Activated naive CD4-positive, alpha-beta T cell treated with anti-CD3 and anti-CD28 coated beads, Interleukin-2, amount 50 U/mL, for 72 hours (primary cell): Measurements from ENCODE around the gene BCL11B. TPM values are rescaled to one million over a fixed set of nuclear protein-coding genes. Genes with fewer than 3 reads are reported as not detected.

Experiments
- ATAC-seq, 2 donors: fragments of 150-1000 bp; cut with Tn5 transposase; 2 replicates each; pipeline ENCODE4 v1.10.0; 2021; ENCODE audit warnings: mild to moderate bottlenecking in 2 of 2, moderate library complexity in 2 of 2
- DNase-seq, 2 donors: peaks; one replicate each; pipeline ENCODE4 v3.0.0; 2021 to 2022; ENCODE audit warnings: low spot score in 2 of 2
- H3K27ac Mint-ChIP-seq, 2 donors: one replicate each; pipeline ENCODE4 v1.8.0; 2022; ENCODE audit warnings: mild to moderate bottlenecking in 2 of 2, mixed read lengths in 2 of 2
- H3K36me3 Mint-ChIP-seq, 2 donors: one replicate each; pipeline ENCODE4 v1.8.0; 2022; ENCODE audit warnings: mixed read lengths in 2 of 2
- H3K9me3 Mint-ChIP-seq, 2 donors: one replicate each; pipeline ENCODE4 v1.8.0; 2022; ENCODE audit warnings: mixed read lengths in 2 of 2
- total RNA-seq, 2 donors: library from RNA; stranded (reverse); gene quantifications; one replicate each; pipeline ENCODE4 v1.2.3, GENCODE V29; 2022

Gene BCL11B
- total RNA-seq, 2 donors from 2014 or later, result 57.8 to 65.7 TPM

DNA sequence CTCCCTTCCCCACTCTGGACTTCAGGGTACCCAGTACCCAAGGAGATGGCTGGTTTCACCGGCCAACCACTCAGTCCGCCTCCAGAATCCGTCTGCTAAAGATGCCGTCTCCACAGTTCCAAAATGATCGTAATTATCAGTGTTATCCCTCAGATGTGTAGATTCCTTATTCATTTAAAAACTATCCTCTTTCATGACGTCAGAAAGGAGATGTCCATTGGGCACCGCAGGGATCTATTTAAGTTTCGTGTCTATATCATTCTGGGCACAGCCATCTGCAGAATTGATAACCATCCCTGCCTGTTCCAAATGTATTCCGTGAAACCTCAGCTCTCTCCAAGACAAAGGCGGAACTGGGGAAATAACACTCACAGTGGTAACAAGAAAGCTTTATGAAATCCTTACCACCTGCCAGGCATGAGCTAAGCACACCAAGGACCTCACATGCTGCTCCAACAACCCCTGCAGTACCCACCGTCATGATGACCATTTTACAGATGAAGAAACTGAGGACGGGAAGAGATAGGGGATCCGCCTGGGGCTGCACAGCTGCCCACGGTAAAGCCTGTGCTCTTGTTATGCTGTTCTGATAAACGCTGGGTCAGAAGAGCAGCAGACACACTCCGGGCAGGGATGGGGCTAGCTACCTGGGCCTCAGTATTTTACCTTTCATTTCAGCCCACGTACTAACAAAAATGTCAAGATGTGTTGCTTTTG, 90.0 kb downstream of the BCL11B start:
- ATAC-seq (no peak), DNase-seq (peak in 1 of 2 donors; percentile 31)

DNA sequence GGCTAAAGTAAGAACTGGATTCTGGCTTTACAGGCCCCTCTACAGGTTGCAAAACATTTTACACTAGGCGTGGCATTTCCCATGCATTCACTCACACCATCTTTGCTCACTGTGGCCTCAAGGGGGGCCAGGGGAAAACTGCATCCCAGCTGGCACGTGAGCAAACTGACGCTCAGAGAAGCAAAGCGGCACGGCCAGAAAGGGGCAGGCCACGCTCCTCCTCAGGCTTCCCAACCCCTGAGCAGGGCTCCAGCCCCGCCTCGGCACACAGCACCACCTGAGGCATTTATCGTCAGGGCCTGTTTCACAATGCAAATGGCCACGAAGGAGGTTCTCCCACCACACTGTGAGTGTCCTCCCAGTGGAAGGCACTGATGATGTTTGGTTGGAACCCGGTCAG, 90.8 kb downstream of the BCL11B start:
- H3K27ac Mint-ChIP-seq, result peak overlapping the region; percentile 88 to 97
- peak in 1 of 2 donors; percentile 4 for ATAC-seq
- H3K36me3 Mint-ChIP-seq, result peaks cover 43 to 76% of the 10 kb centered on the region in 2 donors
- DNase-seq, result no peak
- H3K9me3 Mint-ChIP-seq, result no peaks in the 10 kb centered on the region

More for the DNA sequence above, 90.0 kb downstream of the BCL11B start:
- Mint-ChIP-seq H3K9me3 (no peaks in the 10 kb centered on the region), H3K27ac (peak overlapping the region; percentile 88 to 97), H3K36me3 (peaks cover 37 to 75% of the 10 kb centered on the region in 2 donors)

DNA sequence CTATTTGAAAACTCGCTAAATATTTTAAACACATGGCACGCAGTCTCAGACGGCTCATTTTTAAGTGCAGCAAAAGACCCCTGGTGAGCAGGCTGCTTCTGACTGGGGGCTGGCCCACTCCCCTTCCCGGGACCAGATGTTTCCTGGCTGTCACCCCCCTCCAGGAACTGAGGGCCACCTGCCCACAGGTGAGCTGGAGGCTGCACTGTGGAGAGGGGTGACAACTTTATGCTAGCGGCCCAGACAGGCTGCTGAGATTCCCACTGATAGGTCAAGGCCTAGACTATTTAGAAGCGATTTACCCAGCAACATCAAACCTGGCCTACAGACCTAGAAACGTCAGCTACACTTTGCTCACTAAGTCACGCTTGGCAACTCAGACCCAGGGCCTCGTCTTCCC, 92.1 kb downstream of the BCL11B start:
- peaks cover 37 to 67% of the 10 kb centered on the region in 2 donors for H3K36me3 Mint-ChIP-seq

DNA sequence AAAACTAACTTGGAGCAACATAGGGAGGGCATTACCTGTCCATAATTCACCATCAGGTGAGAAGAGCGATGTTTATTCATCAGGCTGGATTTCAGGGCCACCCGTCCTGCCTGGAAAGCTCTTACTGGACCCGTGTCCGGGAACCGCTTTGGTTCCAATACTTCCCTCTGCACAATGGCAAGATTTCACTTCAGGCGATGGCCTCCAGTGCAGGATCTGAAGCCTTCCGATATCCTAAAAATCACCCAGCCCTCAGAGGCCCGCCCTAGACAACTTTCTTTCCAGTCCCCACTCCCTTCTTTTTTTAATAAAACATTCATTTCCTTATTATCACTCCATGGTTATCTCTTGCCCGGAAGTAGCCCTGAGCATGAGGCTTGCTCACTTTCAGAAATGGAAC, 92.5 kb downstream of the BCL11B start:
- no peak for DNase-seq
- Mint-ChIP-seq H3K36me3 (peaks cover 37 to 67% of the 10 kb centered on the region in 2 donors), H3K27ac (peak overlapping the region; percentile 88 to 97), H3K9me3 (no peaks in the 10 kb centered on the region)
- no peak for ATAC-seq

More for the DNA sequence above, 92.1 kb downstream of the BCL11B start:
- Mint-ChIP-seq H3K9me3 (no peaks in the 10 kb centered on the region), H3K27ac (peak overlapping the region; percentile 88 to 97)
- DNase-seq (no peak), ATAC-seq (no peak)

DNA sequence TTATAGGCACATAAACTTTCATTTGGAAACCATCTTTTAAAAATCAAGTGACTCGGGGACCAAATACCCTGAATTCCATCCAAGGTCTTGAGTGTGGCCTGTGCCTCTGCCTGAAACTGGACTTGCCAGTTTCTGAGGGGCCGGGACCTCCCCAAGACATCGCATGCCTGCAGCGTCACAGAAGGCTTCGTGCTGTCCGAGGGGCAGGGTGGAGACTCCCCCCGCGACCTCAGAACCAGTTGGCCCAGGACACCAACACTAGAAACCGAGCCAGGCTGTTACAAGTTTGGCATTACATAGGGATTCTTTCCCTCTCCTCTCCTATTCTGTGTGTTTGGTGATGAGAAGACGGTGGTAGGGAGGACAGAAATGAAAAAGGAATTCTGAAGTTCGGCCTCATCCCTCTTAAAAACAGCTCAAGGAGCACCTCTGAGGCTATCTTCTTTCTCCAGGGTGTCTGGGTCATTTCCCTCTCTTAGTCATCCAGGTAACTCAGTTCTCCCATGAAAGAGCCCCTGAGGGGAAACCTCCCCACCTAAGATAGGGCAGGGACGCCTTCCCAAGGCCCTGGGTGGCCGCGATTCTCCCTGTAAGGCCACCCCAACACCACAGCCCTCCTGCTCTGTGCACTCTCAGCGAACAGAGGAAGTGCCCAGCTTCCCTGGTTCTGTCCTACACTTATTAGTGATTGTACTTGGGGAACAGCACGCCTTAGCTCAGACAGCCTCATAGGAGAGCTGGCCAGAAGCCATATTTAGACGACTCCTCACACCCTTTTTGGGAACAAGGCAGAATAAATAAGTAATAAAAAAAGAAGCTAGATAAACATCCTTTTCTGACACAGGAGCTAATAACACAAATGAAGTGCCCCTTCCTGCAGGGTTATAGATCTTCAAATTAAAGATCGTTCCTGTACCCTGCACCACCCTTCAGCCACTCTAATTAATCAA, 93.8 kb downstream of the BCL11B start:
- DNase-seq, result no peak
- Mint-ChIP-seq H3K9me3 (no peaks in the 10 kb centered on the region), H3K27ac (peak overlapping the region; percentile 88 to 97), H3K36me3 (peaks cover 30 to 66% of the 10 kb centered on the region in 2 donors)
- ATAC-seq, result no peak

DNA sequence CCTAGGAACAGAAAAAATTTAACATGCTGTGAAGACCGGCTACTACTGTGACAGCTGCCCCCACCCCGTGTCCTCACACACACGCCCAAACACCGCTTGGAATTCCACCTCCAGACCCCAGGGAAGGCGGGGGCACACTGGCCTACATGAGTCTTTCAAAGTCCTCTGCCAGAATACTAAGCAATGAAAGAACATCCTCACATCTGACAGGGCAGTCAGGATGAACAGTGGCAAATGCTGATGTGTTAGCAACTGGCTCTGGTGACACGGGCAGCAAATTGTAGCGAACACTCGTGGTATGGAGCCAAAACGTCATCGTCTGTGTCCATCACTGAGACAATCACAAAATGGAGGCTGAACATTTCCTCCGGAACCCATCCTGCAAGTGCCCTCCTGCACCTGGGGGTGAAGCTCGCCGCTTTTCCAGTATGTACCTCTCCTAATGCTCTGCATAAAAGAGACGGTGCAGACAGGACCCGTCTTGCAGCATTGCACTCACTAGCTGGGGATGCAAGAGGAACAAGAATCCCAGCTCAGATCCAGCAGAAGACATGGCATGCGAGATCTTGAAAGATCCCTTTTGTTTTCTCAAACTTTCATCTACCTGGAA, 94.8 kb downstream of the BCL11B start:
- H3K27ac Mint-ChIP-seq, result peak overlapping the region; percentile 88 to 97
- ATAC-seq (no peak), DNase-seq (no peak)
- H3K9me3 Mint-ChIP-seq, result no peaks in the 10 kb centered on the region
- H3K36me3 Mint-ChIP-seq, result peaks cover 25 to 62% of the 10 kb centered on the region in 2 donors

DNA sequence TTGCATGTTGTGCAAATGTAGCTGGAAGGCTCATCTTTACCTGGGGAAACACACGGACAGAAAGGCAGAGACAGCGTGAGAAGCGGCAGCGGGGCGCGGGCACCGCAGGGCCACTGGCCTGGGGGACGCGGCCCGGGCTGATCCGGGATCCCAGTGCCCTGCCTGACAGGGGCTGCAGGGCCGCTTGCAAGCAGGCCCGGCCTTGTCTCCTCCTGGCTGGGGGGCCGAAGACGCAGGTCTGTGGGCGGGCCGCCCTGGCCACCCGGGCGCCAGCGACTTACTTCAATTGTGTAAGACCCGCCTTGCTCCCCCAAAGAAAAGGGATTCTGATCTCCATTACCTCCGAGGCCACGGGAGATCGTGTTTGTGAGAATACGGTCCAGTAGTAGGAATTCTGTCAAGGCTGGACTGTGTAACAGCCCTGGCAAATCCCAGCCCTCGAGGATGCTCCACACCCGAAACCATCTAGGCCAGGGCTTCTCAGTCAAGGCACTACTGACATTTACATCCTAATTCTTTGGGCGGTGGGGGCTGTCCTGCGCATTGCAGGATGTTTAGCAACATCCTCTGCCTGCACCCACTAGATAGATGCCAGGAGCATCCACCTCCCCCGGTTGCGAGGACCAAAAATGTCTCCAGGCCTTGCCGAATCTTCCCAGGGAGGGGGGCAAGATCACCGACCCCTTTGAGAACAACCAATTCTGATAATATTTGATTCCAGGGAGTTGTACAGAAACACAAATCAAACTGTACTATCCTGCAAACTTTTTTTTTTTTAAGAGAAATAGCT, 95.6 kb downstream of the BCL11B start:
- Mint-ChIP-seq H3K36me3 (peaks cover 25 to 54% of the 10 kb centered on the region in 2 donors), H3K27ac (peak overlapping the region in 1 of 2 donors; percentile 9), H3K9me3 (no peaks in the 10 kb centered on the region)
- peak in 1 of 2 donors; percentile 14 for ATAC-seq
- DNase-seq, result peak in 1 of 2 donors; percentile 1

DNA sequence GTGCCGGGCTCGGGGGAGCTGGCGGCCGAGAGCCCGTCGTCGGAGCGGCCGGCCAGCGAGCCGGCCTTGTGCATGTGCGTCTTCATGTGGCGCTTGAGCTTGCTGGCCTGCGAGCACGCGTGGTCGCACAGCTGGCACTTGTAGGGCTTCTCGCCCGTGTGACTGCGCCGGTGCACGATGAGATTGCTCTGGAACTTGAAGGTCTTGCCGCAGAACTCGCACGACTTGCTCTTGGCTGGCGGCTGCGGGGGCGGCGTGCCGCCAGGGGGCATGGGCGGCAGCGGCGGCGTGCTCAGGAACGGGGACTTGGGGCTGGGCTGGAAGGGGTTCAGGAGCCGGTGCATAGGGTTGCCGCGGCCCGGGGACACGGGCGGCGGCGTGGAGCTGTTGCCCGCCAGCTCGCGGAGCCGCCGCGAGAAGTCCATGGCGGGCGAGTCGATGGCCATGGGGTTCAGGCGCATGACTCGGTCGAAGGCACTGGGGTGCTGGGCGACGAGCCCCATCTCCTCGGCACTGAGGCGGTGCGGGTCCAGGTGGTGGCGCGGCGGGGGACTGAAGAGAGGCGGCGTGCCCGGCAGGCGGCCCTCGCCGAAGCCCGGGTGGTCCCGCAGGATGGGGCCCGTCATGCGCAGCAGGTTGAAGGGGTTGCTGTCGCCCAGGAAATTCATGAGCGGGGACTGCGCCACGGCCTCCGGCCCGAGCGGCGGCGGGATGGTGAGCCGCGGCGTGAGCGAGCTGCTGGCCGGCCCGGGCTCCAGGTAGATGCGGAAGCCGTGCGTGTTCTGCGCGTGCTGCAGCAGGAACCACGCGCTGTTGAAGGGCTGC, 96.5 kb downstream of the BCL11B start:
- Mint-ChIP-seq H3K9me3 (no peaks in the 10 kb centered on the region), H3K27ac (no peak overlapping the region), H3K36me3 (peaks cover 32 to 54% of the 10 kb centered on the region in 2 donors)
- ATAC-seq (peak in 1 of 2 donors; percentile 1), DNase-seq (no peak)

DNA sequence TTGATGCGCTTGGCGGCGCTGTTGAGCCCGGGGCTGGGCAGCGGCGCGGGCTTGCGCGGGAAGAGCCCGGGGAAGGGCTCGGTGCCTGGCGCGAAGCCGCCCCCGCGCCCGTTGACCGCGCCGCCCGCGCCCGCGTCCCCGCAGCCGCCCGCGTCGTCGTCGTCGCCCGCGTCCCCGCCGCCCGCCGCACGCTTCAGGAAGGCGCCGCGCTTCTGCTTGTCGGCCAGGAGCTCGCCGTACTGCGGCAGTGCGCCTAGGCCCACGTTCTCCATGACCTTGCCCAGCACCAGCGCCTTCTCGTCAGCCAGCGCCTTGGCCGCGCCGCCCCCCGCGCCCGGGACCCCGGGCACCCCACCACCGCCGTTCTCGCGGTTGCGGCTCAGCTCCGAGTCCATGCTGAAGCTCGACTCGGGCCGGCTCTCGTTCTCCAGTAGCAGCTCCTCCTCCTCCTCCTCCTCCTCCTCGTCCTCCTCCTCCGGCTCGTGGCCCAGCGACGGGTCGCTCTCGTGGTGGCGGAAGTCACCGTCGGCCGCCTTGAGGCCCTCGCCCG, 97.2 kb downstream of the BCL11B start:
- DNase-seq (no peak), ATAC-seq (peak in 1 of 2 donors; percentile 8)
- Mint-ChIP-seq H3K36me3 (peaks cover 28 to 47% of the 10 kb centered on the region in 2 donors), H3K9me3 (no peaks in the 10 kb centered on the region), H3K27ac (no peak overlapping the region)

DNA sequence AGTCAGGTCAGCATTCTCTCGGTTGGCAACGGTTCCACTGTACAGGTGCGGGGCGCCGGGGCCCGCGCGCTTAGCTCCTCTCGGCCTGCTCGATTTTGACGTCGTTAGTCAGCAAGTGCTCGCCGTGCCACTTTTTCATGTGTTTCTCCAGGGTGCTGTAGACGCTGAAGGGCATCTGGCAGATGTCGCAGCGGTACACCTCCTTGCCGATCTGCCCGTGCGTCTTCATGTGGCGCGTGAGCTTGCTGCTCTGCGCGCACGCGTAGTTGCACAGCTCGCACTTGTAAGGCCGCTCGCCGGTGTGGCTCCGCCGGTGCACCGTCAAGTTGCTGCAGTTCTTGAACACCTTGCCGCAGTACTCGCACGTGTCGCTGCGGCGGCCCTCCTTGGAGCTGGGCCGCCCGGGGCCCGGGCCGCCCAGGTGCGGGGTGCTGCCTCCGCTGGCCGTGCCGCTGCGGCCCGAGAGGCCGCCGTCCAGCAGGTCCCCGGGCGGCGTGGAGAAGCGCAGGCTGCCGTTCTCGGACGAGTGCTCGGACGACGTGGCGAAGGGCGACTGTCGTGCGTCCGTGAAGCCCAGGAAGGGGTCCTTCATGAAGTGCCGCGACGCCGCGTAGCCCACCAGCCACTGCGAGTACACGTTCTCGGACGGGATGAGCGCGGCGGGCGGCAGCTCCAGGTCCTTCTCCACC, 97.8 kb downstream of the BCL11B start:
- DNase-seq (no peak), ATAC-seq (peak in 1 of 2 donors; percentile 12)
- Mint-ChIP-seq H3K27ac (peak overlapping the region in 1 of 2 donors; percentile 94), H3K9me3 (no peaks in the 10 kb centered on the region), H3K36me3 (peaks cover 28 to 42% of the 10 kb centered on the region in 2 donors)

DNA sequence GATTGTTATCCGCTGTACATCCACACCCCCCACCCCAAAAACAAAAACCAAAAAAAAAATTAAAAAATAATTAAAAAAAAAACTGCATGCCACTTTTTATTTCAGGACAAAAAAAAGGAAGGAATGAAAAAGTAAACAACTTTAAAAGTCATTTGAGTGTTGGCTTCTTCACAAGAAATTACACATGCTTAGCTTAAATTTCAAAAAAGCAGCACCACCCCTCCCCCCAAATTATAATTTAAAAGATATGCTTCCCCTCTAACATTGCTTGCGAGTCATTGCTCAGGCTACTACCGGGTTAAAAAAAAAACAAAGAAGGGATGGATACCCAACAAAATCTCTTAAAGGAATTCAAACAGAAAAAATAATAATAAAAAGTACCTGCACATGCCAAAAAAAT, 98.5 kb downstream of the BCL11B start:
- no peak for DNase-seq
- Mint-ChIP-seq H3K9me3 (no peaks in the 10 kb centered on the region), H3K27ac (peak overlapping the region in 1 of 2 donors; percentile 94), H3K36me3 (peaks cover 28 to 36% of the 10 kb centered on the region in 2 donors)
- ATAC-seq, result no peak

DNA sequence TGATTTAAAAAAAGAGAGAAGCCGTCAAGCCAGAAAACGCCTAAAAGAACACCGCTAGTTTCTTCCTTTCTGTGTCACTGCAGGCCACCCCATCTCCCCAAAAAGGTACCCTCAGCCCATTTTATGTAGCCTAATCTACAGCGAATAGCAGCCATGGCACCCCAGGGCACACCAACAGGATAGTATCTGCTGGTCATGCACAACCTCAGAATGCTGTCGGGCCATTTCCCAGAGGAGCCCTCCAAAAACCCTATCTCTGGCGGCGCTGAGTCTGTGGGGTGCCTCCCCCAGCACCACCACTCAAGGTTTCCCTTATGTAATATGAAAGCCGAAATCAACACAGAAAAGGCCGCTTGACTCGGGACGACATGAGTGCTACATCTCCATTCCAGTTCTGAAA, 98.9 kb downstream of the BCL11B start:
- ATAC-seq, result no peak
- Mint-ChIP-seq H3K9me3 (no peaks in the 10 kb centered on the region), H3K27ac (no peak overlapping the region), H3K36me3 (peaks cover 28 to 32% of the 10 kb centered on the region in 2 donors)
- no peak for DNase-seq

DNA sequence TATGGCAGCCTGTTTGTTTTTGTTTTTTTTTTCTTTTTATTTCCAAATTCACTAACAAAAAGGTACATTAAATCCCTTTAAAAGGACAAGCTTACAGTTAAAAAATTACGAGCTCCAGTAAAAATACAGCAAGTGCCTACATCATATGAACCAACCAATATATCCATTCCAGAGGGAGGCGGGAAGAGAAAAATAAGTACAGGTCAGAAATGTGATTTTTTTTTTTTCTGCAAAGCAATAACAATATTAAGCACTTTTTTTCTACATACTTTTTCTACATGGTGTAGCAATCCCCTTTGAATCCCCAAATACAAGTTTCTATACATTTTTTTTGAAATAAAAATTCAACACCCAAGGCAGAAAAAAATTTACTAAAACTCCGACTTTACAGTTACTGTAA, 100.6 kb downstream of the BCL11B start:
- H3K27ac Mint-ChIP-seq, result no peak overlapping the region

DNA sequence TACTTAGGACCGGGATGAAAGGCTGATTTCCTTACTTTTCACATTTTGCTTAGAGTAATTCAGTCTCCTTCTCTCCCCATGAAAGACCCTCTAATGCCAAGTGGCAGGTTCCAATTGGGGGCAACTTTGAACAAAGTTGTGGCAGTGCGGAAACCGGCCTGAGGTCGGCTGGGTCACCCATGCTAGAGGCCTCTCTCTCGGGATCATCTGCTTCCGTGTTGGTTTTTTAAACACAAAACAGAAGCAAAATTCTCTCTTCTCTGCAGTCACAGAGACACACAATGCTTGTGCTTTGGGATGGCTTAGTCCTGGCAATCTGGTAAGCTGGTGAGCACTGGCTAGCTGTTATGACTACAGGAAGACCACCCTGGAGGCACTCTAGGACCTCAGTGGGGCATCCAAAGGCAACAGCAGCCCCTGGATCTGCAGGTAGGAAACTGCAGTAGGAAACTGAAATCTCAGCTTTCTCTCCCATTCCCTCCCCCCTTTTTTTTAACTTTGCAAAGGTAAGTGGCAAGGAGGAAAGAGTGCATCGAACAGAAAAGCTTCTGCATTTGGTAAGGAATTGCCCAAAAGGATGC, 102.1 kb downstream of the BCL11B start:
- ATAC-seq (no peak), DNase-seq (no peak)
- peaks cover 0 to 11% of the 10 kb centered on the region in 2 donors for H3K9me3 Mint-ChIP-seq
- H3K27ac Mint-ChIP-seq, result peak overlapping the region in 1 of 2 donors; percentile 90
- H3K36me3 Mint-ChIP-seq, result peaks cover 12 to 24% of the 10 kb centered on the region in 2 donors

More for the DNA sequence above, 100.6 kb downstream of the BCL11B start:
- ATAC-seq (no peak), DNase-seq (no peak)
- peaks cover 14 to 25% of the 10 kb centered on the region in 2 donors for H3K36me3 Mint-ChIP-seq
- H3K9me3 Mint-ChIP-seq, result peaks cover 0 to 8% of the 10 kb centered on the region in 2 donors
